ENCODE measurements around the gene COL25A1.

DNA sequence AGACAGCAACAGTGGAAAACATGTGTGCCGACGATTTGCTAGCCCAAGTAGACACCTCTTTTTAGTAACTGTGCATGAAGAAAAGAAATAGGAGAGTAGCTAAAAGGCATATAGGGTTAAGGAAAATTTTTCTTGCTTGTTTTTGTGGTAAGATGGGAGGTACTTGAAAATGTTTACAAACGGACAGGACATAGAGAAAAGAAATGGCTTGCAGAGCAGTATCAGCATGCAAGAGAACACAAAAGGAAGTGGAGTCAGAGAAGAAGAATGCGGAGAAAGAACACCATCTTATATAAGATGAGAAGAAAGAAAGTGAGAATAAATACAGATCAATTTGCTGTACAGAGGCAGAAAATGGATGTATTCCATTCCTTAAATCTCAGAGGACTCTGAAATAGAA lies 275.9 kb downstream of the COL25A1 start:
- TF ChIP-seq CTCF (IDR thresholded peaks at IDR 0.05), result no peak
- no peak for TF ChIP-seq EP300 (IDR thresholded peaks at IDR 0.05)
- no peak for TF ChIP-seq POLR2AphosphoS5 (IDR thresholded peaks at IDR 0.05)
- TF ChIP-seq POLR2A (IDR thresholded peaks at IDR 0.05), result no peak

All from upper lobe of left lung (tissue), 4 donors.